Endothelial cell of umbilical vein (primary cell): ENCODE data around the gene ANKRD60.

Source experiments
- CTCF ChIP-seq, 2 donors: IDR thresholded peaks; 1 replicate in 1 of 2; 2 replicates in 1 of 2; pipeline ENCODE4 v1.5.1; 2011; ENCODE audit warnings: low read length in 2 of 2, mild to moderate bottlenecking in 2 of 2, moderate library complexity in 2 of 2, control low read depth in 1 of 2, inconsistent platforms in 1 of 2, low read depth in 1 of 2; ENCODE audit not compliant: insufficient read depth in 1 of 2; ENCODE audit errors: extremely low read depth in 1 of 2
- POLR2AphosphoS5 ChIP-seq: IDR thresholded peaks from 2 replicates; pipeline ENCODE4 v1.6.1; 2012; ENCODE audit warnings: low read depth, mild to moderate bottlenecking, control low read depth, low read length, moderate library complexity; ENCODE audit not compliant: insufficient read depth

- TF ChIP-seq CTCF (IDR thresholded peaks at IDR 0.05; ENCODE audit: extremely low read depth in 1 of 2, insufficient read depth in 1 of 2, low read depth in 1 of 2, low read length in 2 of 2) (no peak), POLR2AphosphoS5 (no peak)
Measured at GRCh38 chr20:58235010-58235409, 6.6 kb upstream of the ANKRD60 start.
